Subcutaneous adipose tissue (tissue), 4 donors: ENCODE data around the gene RAD51B. TPM values are rescaled to one million over a fixed set of nuclear protein-coding genes. Genes with fewer than 3 reads are reported as not detected.

Source experiments
- total RNA-seq, 4 donors: library from RNA; depleted of rRNA; stranded (reverse); fragments of >200 nt; gene quantifications; one replicate each; pipeline ENCODE4 v1.1.0, GENCODE V29; 2016
- TF ChIP-seq, protein P1 (sequence below): fragments of 450-650 bp; IDR thresholded peaks from one replicate; pipeline ENCODE4 v1.5.1; 2016; ENCODE audit warnings: low read depth, mild to moderate bottlenecking, control low read depth, antibody characterized with exemption, moderate library complexity

RAD51B gene
- total RNA-seq, 4 donors from 2014 or later = 9.7 to 24.1 (median 16.7) TPM

DNA sequence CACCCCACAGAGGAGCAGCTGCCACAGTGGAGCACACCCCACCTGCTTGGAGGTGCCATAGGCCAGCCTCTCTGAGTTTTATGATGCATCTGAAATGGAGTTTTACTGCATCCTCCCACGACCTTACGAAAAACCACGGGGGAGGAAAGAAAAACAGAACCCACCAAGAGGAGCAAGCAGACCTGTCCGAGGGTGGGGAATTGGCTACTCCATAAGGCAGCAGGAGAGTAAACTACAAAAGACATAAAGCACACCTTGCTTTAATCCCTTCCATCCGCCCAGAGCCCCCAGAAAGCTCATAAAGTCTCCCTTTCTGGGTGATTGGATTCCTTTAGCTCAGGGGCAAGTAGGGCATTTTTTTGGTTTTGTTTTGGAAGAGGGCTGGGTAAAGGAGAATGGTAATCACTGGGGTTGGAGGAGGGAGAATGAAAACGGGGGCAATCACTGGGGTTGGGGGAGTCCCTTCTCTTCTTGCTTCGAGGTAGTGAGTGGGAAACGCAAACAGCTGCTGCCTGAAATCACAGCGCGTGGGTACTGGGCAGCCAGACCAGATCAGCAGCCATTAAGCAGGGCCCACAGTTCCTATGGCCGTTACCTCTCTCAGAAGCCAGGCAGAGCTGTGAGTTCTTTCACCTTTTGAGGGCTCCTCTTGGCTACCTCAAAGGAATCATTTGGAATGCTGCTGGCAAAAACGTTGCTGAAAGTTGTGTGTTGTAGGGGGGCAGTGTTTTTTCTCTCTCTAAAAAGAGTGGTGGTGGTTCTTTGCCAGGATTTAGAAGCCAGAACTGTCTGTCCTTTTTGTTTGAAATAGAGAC lies 539.6 kb downstream of the RAD51B start:
- TF ChIP-seq, protein P1, sequence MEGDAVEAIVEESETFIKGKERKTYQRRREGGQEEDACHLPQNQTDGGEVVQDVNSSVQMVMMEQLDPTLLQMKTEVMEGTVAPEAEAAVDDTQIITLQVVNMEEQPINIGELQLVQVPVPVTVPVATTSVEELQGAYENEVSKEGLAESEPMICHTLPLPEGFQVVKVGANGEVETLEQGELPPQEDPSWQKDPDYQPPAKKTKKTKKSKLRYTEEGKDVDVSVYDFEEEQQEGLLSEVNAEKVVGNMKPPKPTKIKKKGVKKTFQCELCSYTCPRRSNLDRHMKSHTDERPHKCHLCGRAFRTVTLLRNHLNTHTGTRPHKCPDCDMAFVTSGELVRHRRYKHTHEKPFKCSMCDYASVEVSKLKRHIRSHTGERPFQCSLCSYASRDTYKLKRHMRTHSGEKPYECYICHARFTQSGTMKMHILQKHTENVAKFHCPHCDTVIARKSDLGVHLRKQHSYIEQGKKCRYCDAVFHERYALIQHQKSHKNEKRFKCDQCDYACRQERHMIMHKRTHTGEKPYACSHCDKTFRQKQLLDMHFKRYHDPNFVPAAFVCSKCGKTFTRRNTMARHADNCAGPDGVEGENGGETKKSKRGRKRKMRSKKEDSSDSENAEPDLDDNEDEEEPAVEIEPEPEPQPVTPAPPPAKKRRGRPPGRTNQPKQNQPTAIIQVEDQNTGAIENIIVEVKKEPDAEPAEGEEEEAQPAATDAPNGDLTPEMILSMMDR = no peak

DNA sequence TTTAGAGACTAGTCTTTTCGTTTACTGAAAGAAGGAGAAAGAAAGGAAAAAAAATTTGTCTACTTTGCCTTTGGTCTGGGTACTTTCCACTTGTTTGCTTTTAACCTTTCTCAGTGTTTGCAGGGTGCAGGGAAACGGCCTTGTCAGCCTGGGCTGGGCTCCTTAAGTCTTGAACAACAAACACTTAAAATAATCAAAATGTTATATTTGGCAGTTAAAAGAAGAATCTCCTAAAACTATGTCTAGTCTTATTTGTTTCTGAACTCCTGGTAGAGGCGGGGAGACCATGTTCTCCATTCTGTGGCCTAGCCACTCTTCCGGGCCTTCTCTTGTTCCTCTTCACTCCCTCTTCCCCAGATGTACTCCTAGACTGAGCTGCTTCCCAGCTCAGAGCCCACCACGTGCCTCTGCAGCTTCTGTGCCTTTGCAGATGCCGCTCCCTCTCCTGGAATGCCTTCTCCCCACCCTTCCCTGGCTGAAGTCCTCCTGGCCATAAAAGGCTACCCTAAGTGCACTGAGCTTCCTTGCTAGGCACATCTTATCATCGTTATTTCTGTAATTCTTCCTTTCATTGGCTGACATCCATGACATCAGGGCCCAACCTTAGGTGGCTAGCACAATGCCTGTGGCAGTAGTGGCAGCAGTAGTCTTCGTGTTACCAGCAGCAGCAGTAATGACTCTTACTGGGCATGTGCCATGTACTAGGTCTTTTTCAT lies 540.4 kb downstream of the RAD51B start:
- TF ChIP-seq, protein P1 = no peak

DNA sequence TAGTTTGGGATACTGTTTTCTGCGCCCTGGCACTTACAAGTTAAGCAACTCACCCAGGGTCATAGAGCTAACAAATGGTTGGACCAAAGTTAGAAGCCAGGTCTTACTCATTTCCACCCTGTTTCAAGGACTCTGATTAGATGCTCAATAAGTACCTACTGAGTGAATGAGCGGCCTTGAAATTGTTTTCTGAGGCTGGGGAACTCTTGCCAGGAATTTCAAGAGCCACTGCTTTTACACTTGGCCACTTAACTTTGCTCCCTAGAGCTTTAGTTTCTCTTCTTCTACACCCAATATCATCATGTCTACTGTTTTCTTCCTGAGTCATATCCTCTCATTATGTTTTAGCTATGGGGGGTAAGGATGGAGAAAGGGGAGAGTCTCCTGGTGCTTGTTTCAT lies 541.7 kb downstream of the RAD51B start:
- TF ChIP-seq, protein P1 = no peak

DNA sequence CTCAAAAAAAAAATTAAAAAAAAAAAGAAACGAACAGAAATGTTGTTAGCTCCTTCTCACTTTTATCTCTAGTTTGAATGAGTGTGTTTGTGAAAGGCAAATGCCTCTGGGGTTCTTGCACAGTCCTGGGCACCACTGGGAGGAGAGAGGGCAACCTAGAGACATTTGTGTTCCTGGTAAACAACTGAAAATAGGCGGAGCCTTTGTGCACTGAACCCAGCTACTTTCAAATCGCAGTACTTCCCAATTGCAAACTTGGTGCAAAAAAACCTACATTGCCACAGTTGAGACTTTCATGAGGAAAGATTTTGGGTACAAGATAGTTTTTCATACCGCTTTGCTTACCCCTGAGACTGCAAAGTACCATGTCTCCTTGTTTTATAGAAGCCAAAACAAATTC lies 543.3 kb downstream of the RAD51B start:
- TF ChIP-seq, protein P1 = no peak

DNA sequence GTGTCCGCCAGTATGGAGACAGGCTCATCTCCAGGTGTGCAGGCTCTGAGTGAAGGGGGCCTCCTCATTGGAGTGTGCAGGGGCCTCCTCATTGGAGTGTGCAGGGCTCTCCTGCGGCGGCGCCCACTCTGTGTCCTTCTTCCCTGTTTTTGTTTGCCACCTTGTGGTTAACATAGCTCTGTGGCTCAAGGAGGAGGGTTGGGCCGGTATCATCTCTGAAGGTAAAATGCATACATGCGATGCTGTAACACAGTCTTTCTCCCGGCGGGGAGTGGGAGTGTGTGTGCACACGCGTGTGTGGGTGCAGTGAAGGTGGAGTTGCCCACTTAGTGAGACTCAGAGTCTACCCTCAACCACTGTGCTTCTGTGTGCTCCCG lies 543.9 kb downstream of the RAD51B start:
- TF ChIP-seq, protein P1 = no peak

DNA sequence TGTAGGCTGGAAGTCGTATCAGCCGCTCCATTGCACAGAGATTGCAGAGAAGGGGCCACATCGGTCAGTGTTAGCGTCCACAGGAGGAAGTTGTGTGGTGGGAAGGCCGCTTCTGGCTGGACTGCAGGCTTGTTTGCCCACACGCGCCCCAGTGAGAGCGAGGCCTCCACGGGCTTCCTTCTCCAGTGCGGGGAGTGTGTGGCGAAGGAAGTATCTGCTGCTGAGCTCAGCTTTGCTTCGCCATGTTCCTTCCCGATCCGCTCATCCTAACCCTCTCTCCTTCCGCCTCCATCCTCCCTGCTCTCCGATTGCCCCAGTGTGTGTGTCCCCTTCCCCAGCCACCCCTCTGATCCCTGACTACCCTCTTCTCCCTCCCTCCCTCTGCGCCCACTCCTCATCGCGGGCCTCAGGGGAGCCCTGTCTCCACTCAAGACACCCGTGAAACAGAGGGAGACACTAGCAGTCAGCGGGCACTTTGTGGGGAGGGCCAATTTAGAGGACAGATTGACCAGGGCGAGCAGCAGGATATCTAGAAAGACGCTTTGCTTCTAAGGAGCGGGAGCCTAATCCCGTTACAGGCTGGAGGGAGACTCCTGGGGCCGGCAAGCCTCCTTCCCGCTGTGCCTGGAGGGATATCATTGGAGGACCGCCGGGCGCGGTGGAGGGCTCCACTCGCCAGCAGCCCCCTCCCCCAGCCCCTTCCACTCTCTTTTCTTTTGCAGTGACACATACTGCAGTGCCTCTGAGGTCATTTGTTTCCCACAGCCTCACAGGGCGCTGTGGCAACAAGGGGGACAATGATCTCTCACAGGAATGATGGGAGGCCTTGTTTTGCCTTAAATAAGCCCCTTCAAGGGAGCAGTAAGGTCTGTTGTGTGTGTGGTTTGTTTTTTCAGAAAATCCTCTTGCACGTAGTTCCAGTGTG lies 544.5 kb downstream of the RAD51B start:
- TF ChIP-seq, protein P1 = no peak
